GM12878 (cell line): ENCODE measurements around the gene SSH3. TPM values are rescaled to one million over a fixed set of nuclear protein-coding genes. Genes with fewer than 3 reads are reported as not detected.
"Not testable (repeated sequence)": the region's sequence is repeated elsewhere in the genome, so short reads cannot be mapped to it uniquely, and the experiment has no call there.

Experiments used
- ATAC-seq: fragments of 200-7000 bp; cut with Tn5 transposase; 3 replicates; pipeline ENCODE4 v1.9.1; 2020; ENCODE audit warnings: mild to moderate bottlenecking, moderate library complexity
- BruUV-seq: library from RNA; stranded (reverse); fragments of 400-500 nt; replicated peaks from 2 replicates; lab custom pipeline; 2021; lab: Mats Ljungman, UMichigan
- CTCF ChIA-PET: fragments of 300-600 bp; sonication (Branson Sonifier 250); formaldehyde crosslinking; extraction: SDS; loops from one replicate; lab custom pipeline; 2021; ENCODE audit warnings: inconsistent platforms; lab: Yijun Ruan, JAX
- POLR2A ChIA-PET: fragments of 350-600 bp; formaldehyde crosslinking; extraction: SDS; loops from one replicate; lab custom pipeline; 2021; ENCODE audit warnings: inconsistent platforms; lab: Charles Lee
- RAD21 ChIA-PET: fragments of 300-600 bp; sonication (Branson Sonifier 250); formaldehyde crosslinking; loops from one replicate; lab custom pipeline; 2023; ENCODE audit warnings: antibody characterized with exemption; ENCODE audit not compliant: unreplicated experiment; lab: Charles Lee
- SMC1A ChIA-PET: fragments of 300-600 bp; sonication (Branson Sonifier 250); formaldehyde crosslinking; loops from one replicate; lab custom pipeline; 2023; ENCODE audit not compliant: unreplicated experiment, uncharacterized antibody; lab: Charles Lee
- DNase-seq: peaks from one replicate; pipeline ENCODE4 v3.0.0-alpha.2; 2011; ENCODE audit warnings: low read depth, low spot score
- FAIRE-seq: peaks from 3 replicates; lab custom pipeline; 2011; peaks lifted over from hg19 to GRCh38; lab: Jason Lieb, UNC
- H2AFZ ChIP-seq: 2 replicates; pipeline ENCODE4 v1.6.0; 2011; ENCODE audit warnings: low read depth, low read length, control low read depth; ENCODE audit not compliant: control insufficient read depth
- H3K27ac ChIP-seq: 2 replicates; pipeline ENCODE4 v1.5.1; 2011; ENCODE audit warnings: control low read depth; ENCODE audit not compliant: control insufficient read depth, insufficient read depth
- H3K27me3 ChIP-seq, 2 experiments: replicated peaks in 1 of 2; 2 replicates each; pipeline versions ENCODE4 v1.6.0 to v1.6.1; 2011; ENCODE audit warnings: low read length in 1 of 2; ENCODE audit not compliant: control insufficient read depth in 2 of 2, insufficient read depth in 2 of 2
- H3K36me3 ChIP-seq, 2 experiments: 2 replicates each; pipeline ENCODE4 v1.5.1; 2011; ENCODE audit warnings: low read length in 1 of 2; ENCODE audit not compliant: control insufficient read depth in 2 of 2, insufficient read depth in 2 of 2
- H3K4me1 ChIP-seq: 2 replicates; pipeline ENCODE4 v1.6.1; 2011; ENCODE audit warnings: mild to moderate bottlenecking, low read length, moderate library complexity, mixed read lengths; ENCODE audit not compliant: control insufficient read depth, insufficient read depth
- H3K4me2 ChIP-seq: 2 replicates; pipeline ENCODE4 v1.6.0; 2011; ENCODE audit warnings: control low read depth; ENCODE audit not compliant: control insufficient read depth, insufficient read depth
- H3K4me3 ChIP-seq: fragments of 200-600 bp; sonication (generic); 2 replicates; pipeline ENCODE4 v1.5.1; 2016
- H3K79me2 ChIP-seq: 2 replicates; pipeline ENCODE4 v1.6.0; 2011; ENCODE audit warnings: low read length; ENCODE audit not compliant: control insufficient read depth, insufficient read depth
- H3K9ac ChIP-seq: 2 replicates; pipeline ENCODE4 v1.8.0; 2011; ENCODE audit warnings: low read length, control low read depth, mixed read lengths; ENCODE audit not compliant: control insufficient read depth, insufficient read depth
- H3K9me3 ChIP-seq: replicated peaks from 3 replicates; pipeline ENCODE4 v1.5.1; 2011; ENCODE audit warnings: mild to moderate bottlenecking, low read length; ENCODE audit not compliant: control insufficient read depth, insufficient read depth
- H4K20me1 ChIP-seq: 2 replicates; pipeline ENCODE4 v1.6.0; 2011; ENCODE audit not compliant: control insufficient read depth, insufficient read depth
- NRF1 ChIP-seq: conservative IDR thresholded peaks from 2 replicates; pipeline ENCODE4 v1.6.1; 2011; ENCODE audit warnings: mild to moderate bottlenecking, low read depth, low read length, improper control_type of control experiment
- ZSCAN29 ChIP-seq: fragments of 450-650 bp; IDR thresholded peaks from 2 replicates; pipeline ENCODE4 v1.6.1; 2017; ENCODE audit warnings: mild to moderate bottlenecking, moderate library complexity
- WGBS: methylation state at CpG from one replicate; pipeline ENCODE4 v1.1.6; 2016; ENCODE audit warnings: low lambda C conversion rate; ENCODE audit not compliant: insufficient replicate concordance, insufficient coverage; ENCODE audit errors: missing lambda C conversion rate; 5-methylcytosine and 5-hydroxymethylcytosine counted together
- in situ Hi-C: fragments of 300-500 bp; cut with MboI; formaldehyde crosslinking; loops from 9 replicates; pipeline ENCODE4 v1.14.3; 2018; ENCODE audit warnings: mixed read lengths
- intact Hi-C: fragments of 100-400 bp; cut with micrococcal nuclease; formaldehyde crosslinking; loops from one replicate; pipeline ENCODE4 v1.14.2; 2022; ENCODE audit not compliant: unreplicated experiment
- polyA plus RNA-seq, 11 experiments: library from polyadenylated mRNA; depleted of rRNA in 4 of 11; unstranded in 6 of 11; stranded (reverse) in 5 of 11; fragments of >200 nt; fragmentation: Nextera tagmentation in 4 of 11; fragmentation: Illumina TruSeq in 1 of 11; extraction: Ambion mirVana in 4 of 11; extraction: Trizol in 1 of 11; gene quantifications; 1 replicate in 1 of 11; 2 replicates in 10 of 11; pipeline versions ENCODE4 v1.2.1 to v1.2.3, GENCODE V29; 2011 to 2016; ENCODE audit warnings: inconsistent platforms in 2 of 11, missing spikeins in 2 of 11, low read depth in 1 of 11
- total RNA-seq, 4 experiments: library from RNA; depleted of rRNA in 3 of 4; stranded (reverse); fragments of >200 nt in 3 of 4; fragmentation: Illumina TruSeq in 1 of 4; extraction: Trizol in 1 of 4; gene quantifications; 2 replicates each; pipeline versions ENCODE4 v1.2.1 to v1.2.3, GENCODE V29; 2013 to 2021
- TF ChIP-seq, protein P1 (sequence below), 3 experiments: IDR thresholded peaks in 2 of 3; conservative IDR thresholded peaks in 1 of 3; 2 replicates each; pipeline ENCODE4 v1.5.1; 2011; ENCODE audit warnings: low read depth in 3 of 3, low read length in 3 of 3, mild to moderate bottlenecking in 3 of 3, control low read depth in 2 of 3, moderate library complexity in 2 of 3, inconsistent platforms in 1 of 3, mixed read lengths in 1 of 3; ENCODE audit not compliant: control insufficient read depth in 2 of 3, insufficient read depth in 1 of 3; ENCODE audit errors: extremely low read depth in 1 of 3

The SSH3 gene
- total and polyA plus RNA-seq, 10 of the 15 experiments (the other 5 are each of a cell fraction or from before 2014, with no cell fraction given): 0.05 to 0.83 (median 0.28) TPM; not detected in 3

DNA sequence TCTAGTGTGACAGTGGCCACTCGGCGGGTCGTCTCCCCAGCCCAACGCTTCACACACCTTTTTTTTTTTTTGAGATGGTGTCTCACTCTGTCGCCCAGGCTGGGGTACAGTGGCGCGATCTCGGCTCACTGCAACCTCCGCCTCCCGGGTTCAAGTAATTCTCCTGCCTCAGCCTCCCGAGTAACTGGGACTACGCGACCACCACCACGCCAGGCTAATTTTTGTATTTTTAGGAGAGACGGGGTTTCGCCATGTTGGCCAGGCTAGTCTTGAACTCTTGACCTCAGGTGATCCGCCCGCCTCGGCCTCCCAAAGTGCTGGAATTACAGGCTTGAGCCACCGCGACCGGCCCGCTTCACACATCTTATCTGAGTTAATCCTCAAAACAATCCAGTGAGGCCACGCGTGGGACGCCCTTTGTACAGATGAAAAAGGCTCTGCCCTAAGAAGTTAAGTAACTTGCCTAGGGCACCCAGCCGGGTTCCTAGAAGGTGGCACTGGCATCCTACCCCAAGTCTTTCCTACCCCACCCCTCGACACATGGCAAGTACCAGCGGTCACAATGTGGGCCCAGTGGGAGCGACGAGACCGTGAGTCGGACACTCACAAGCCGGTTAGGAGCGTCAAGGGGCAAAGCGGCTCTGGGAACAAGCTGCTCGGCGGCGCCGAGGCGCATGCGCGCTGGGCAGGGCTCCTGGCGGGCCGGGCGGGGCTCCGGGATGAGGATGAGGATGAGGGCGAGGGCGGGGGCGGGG, 42.3 kb upstream of the SSH3 start:
- BruUV-seq, DNase-seq, H3K9me3 ChIP-seq, ATAC-seq, FAIRE-seq, H4K20me1 ChIP-seq, H3K27ac ChIP-seq, H3K36me3 ChIP-seq, H3K79me2 ChIP-seq, H3K27me3 ChIP-seq: not testable (repeated sequence)
- H3K9ac ChIP-seq: peak overlapping the region; percentile 24; the same call in 1 of the 2 replicates
- SMC1A ChIA-PET: interaction anchor here (1.3 to 4.0 kb wide), 8 partner anchors 7 to 148 kb away, joined by 3 to 65 read pairs (median 12); partner anchors contain the start of gene POLD4
- intact Hi-C loops (loop anchor here (10.0 kb wide), 1 partner anchor 224 kb away; the partner anchor contains the start of gene AIP), in situ Hi-C loops (loop anchor here (5.0 kb wide), 2 partner anchors 56 to 121 kb away; no protein-coding TSS in a partner anchor)
- RAD21 ChIA-PET: interaction anchor here (0.6 to 4.9 kb wide), 3 partner anchors 55 to 205 kb away, joined by 3 to 69 read pairs (median 26); no protein-coding TSS in a partner anchor
- peak overlapping the region; percentile 17; the same call in 1 of the 2 replicates for H3K4me3 ChIP-seq
- peak overlapping the region; percentile 76 for H2AFZ ChIP-seq
- CTCF ChIA-PET: interaction anchor here (1.2 to 4.9 kb wide), 16 partner anchors 8 to 121 kb away, joined by 3 to 151 read pairs (median 9); partner anchors contain the start of gene ANKRD13D
- peaks cover 11% of the 10 kb centered on the region for H3K4me1 ChIP-seq
- 38% methylated on average over 44 of the region's 50 CpGs for WGBS
- TF ChIP-seq NRF1: peak; percentile 23; the same call in 1 of the 2 replicates
- POLR2A ChIA-PET: interaction anchor here (0.6 to 4.8 kb wide), 3 partner anchors 10 to 121 kb away, joined by 3 to 25 read pairs (median 3); no protein-coding TSS in a partner anchor
- H3K4me2 ChIP-seq: peak overlapping the region; percentile 93

DNA sequence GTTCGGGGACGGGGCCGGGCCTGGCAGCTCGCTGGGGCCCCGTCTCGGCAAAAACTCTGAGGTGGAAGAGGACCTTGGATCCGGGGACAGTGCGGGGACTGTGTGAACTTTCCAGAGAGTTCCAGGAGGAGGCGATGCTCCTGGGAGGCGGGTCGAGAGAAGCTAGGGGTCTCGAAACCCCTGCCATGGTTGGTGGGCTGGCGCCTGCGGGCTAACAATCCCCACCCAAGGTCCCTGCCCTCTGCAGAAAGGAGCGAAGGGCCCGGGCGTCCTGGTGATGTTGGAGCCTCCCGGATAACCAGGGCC, 41.7 kb upstream of the SSH3 start:
- TF ChIP-seq, protein P1, sequence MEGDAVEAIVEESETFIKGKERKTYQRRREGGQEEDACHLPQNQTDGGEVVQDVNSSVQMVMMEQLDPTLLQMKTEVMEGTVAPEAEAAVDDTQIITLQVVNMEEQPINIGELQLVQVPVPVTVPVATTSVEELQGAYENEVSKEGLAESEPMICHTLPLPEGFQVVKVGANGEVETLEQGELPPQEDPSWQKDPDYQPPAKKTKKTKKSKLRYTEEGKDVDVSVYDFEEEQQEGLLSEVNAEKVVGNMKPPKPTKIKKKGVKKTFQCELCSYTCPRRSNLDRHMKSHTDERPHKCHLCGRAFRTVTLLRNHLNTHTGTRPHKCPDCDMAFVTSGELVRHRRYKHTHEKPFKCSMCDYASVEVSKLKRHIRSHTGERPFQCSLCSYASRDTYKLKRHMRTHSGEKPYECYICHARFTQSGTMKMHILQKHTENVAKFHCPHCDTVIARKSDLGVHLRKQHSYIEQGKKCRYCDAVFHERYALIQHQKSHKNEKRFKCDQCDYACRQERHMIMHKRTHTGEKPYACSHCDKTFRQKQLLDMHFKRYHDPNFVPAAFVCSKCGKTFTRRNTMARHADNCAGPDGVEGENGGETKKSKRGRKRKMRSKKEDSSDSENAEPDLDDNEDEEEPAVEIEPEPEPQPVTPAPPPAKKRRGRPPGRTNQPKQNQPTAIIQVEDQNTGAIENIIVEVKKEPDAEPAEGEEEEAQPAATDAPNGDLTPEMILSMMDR (IDR thresholded peaks at IDR 0.05 in 2 of 3, conservative IDR thresholded peaks at IDR 0.05 in 1 of 3; ENCODE audit: control insufficient read depth in 2 of 3, extremely low read depth in 1 of 3, insufficient read depth in 1 of 3, low read depth in 3 of 3, low read length in 3 of 3): 0 out of 6 replicates have a peak, but pooled peaks of 1 of the 3 experiments have one; percentile 7
- TF ChIP-seq ZSCAN29: no peak
- intact Hi-C loops (loop anchor here (10.0 kb wide), 1 partner anchor 223 kb away; the partner anchor contains the start of gene AIP), in situ Hi-C loops (loop anchor here (5.0 kb wide), 2 partner anchors 56 to 121 kb away; no protein-coding TSS in a partner anchor)
- WGBS: 33% methylated on average over 13 of the region's 18 CpGs
- ATAC-seq (no peak), DNase-seq (no peak), FAIRE-seq (no peak)
- SMC1A ChIA-PET: interaction anchor here (0.9 to 4.0 kb wide), 11 partner anchors 8 to 148 kb away, joined by 3 to 65 read pairs (median 11); partner anchors contain the start of gene POLD4
- H3K4me2 ChIP-seq: no peak overlapping the region
- H4K20me1 ChIP-seq: no peaks in the 10 kb centered on the region
- POLR2A ChIA-PET: interaction anchor here (1.3 to 4.8 kb wide), 3 partner anchors 56 to 120 kb away, joined by 3 to 25 read pairs (median 3); no protein-coding TSS in a partner anchor
- no peaks in the 10 kb centered on the region for H3K27me3 ChIP-seq
- no peak overlapping the region for H3K9ac ChIP-seq
- peaks cover under 1 to 3% of the 10 kb centered on the region in 2 experiments; a peak in 2 of 4 replicates for H3K36me3 ChIP-seq
- CTCF ChIA-PET: interaction anchor here (0.7 to 4.9 kb wide), 23 partner anchors 9 to 1364 kb away, joined by 3 to 151 read pairs (median 7); partner anchors contain the start of genes ANKRD13D, POLD4 and PPP1CA
- no peak overlapping the region for H3K27ac ChIP-seq
- no peak overlapping the region for H2AFZ ChIP-seq
- 0 out of 2 replicates have a peak overlapping the region, but pooled peaks have one; percentile 17 for H3K4me3 ChIP-seq
- peaks cover 5% of the 10 kb centered on the region for H3K79me2 ChIP-seq
- no peaks in the 10 kb centered on the region for H3K9me3 ChIP-seq
- RAD21 ChIA-PET: interaction anchor here (0.6 to 4.9 kb wide), 10 partner anchors 20 to 206 kb away, joined by 3 to 69 read pairs (median 5); partner anchors contain the start of genes ANKRD13D and POLD4
- H3K4me1 ChIP-seq: peaks cover 11% of the 10 kb centered on the region
- no TSS peak for BruUV-seq
